ENCODE results near the gene MTRF1.
"Not testable (repeated sequence)": the region's sequence is repeated elsewhere in the genome, so short reads cannot be mapped to it uniquely, and the experiment has no call there.

The MTRF1 gene

GRCh38 chr13:41279156-41279555 is 15.8 kb upstream of the MTRF1 start:
- DNase-seq, result not testable (repeated sequence)

- no peak for DNase-seq
Measured at GRCh38 chr13:41276824-41277223, 13.4 kb upstream of the MTRF1 start.

GRCh38 chr13:41274881-41275280 is 11.5 kb upstream of the MTRF1 start:
- DNase-seq, result no peak

- DNase-seq, result no peak
Measured at GRCh38 chr13:41273831-41274441, 10.6 kb upstream of the MTRF1 start.

- no peak for DNase-seq
Measured at GRCh38 chr13:41271456-41272285, 8.3 kb upstream of the MTRF1 start.

GRCh38 chr13:41268764-41269163 is 5.4 kb upstream of the MTRF1 start:
- peak in 1 of 2 experiments; percentile 30 for DNase-seq

GRCh38 chr13:41267106-41267505 is 3.7 kb upstream of the MTRF1 start:
- no peak for DNase-seq

GRCh38 chr13:41259875-41260501 is 3.4 kb downstream of the MTRF1 start:
- no peak for DNase-seq

GRCh38 chr13:41257535-41257934 is 5.8 kb downstream of the MTRF1 start:
- no peak for DNase-seq

GRCh38 chr13:41254902-41255301 is 8.5 kb downstream of the MTRF1 start:
- DNase-seq, result no peak

GRCh38 chr13:41250993-41251392 is 12.4 kb downstream of the MTRF1 start:
- DNase-seq, result no peak

- DNase-seq, result no peak
Measured at GRCh38 chr13:41246969-41247680, 16.3 kb downstream of the MTRF1 start.

GRCh38 chr13:41244556-41244955 is 18.8 kb downstream of the MTRF1 start:
- no peak for DNase-seq

GRCh38 chr13:41241626-41242025 is 21.8 kb downstream of the MTRF1 start:
- DNase-seq, result no peak

GRCh38 chr13:41236369-41236768 is 27.0 kb downstream of the MTRF1 start:
- DNase-seq, result no peak

GRCh38 chr13:41232578-41233480 is 30.5 kb downstream of the MTRF1 start:
- no peak for DNase-seq

GRCh38 chr13:41231786-41232185 is 31.6 kb downstream of the MTRF1 start:
- DNase-seq, result no peak

- no peak for DNase-seq
Measured at GRCh38 chr13:41231025-41231677, 32.2 kb downstream of the MTRF1 start.

- no peak for DNase-seq
Measured at GRCh38 chr13:41229356-41229755, 34.0 kb downstream of the MTRF1 start.

GRCh38 chr13:41224113-41225110 is 39.0 kb downstream of the MTRF1 start:
- DNase-seq, result no peak
